CD4-positive, alpha-beta T cell (primary cell): ENCODE data around the gene OXTR. TPM values are rescaled to one million over a fixed set of nuclear protein-coding genes. Genes with fewer than 3 reads are reported as not detected.

ENCODE experiments used
- ATAC-seq: fragments of 200-7000 bp; cut with Tn5 transposase; one replicate; pipeline ENCODE4 v1.10.0; 2022; ENCODE audit warnings: mild to moderate bottlenecking; ENCODE audit not compliant: poor library complexity
- CTCF ChIA-PET: fragments of 350-600 bp; sonication (Branson Sonifier 250); formaldehyde crosslinking; loops from one replicate; lab custom pipeline; 2021; ENCODE audit warnings: antibody characterized with exemption, inconsistent platforms; lab: Charles Lee
- POLR2A ChIA-PET: fragments of 350-600 bp; sonication (Branson Sonifier 250); formaldehyde crosslinking; loops from one replicate; lab custom pipeline; 2021; ENCODE audit warnings: antibody characterized with exemption, inconsistent platforms; lab: Charles Lee
- DNase-seq, 14 experiments: peaks; one replicate each; pipeline ENCODE4 v3.0.0-alpha.2; 2013 to 2020; ENCODE audit warnings: mixed read lengths in 2 of 14
- H3K27ac ChIP-seq, 2 donors: one replicate each; pipeline versions ENCODE4 v1.5.1 to v1.7.0; 2013; ENCODE audit warnings: low read length in 2 of 2, low read depth in 1 of 2, mild to moderate bottlenecking in 1 of 2
- H3K27me3 ChIP-seq, 2 experiments: 1 replicate in 1 of 2; 2 replicates in 1 of 2; pipeline versions ENCODE4 v1.6.1 to v1.7.0; 2013; ENCODE audit warnings: low read length in 2 of 2, control low read depth in 1 of 2, mild to moderate bottlenecking in 1 of 2, moderate library complexity in 1 of 2; ENCODE audit not compliant: insufficient read depth in 2 of 2, control insufficient read depth in 1 of 2
- H3K36me3 ChIP-seq: one replicate; pipeline ENCODE4 v1.6.1; 2013; ENCODE audit warnings: low read length, control low read depth; ENCODE audit not compliant: insufficient read depth
- H3K4me1 ChIP-seq: one replicate; pipeline ENCODE4 v1.6.1; 2013; ENCODE audit warnings: low read length, control low read depth; ENCODE audit not compliant: insufficient read depth
- H3K4me3 ChIP-seq: one replicate; pipeline ENCODE4 v1.5.1; 2013; ENCODE audit warnings: mild to moderate bottlenecking, low read length, moderate library complexity
- H3K9me3 ChIP-seq, 2 experiments: 1 replicate in 1 of 2; 2 replicates in 1 of 2; pipeline versions ENCODE4 v1.6.1 to v1.7.0; 2013; ENCODE audit warnings: low read length in 2 of 2, mild to moderate bottlenecking in 2 of 2, control low read depth in 1 of 2, moderate library complexity in 1 of 2; ENCODE audit not compliant: control insufficient read depth in 1 of 2, insufficient read depth in 1 of 2
- H3K27ac Mint-ChIP-seq: one replicate; pipeline ENCODE4 v1.8.0; 2020; ENCODE audit warnings: mixed read lengths
- H3K27me3 Mint-ChIP-seq: one replicate; pipeline ENCODE4 v1.8.0; 2021; ENCODE audit warnings: mixed read lengths
- H3K36me3 Mint-ChIP-seq: one replicate; pipeline ENCODE4 v1.8.0; 2021; ENCODE audit warnings: low read depth, mixed read lengths
- H3K4me1 Mint-ChIP-seq: one replicate; pipeline ENCODE4 v1.8.0; 2021; ENCODE audit warnings: low read depth, mixed read lengths
- H3K4me3 Mint-ChIP-seq: one replicate; pipeline ENCODE4 v1.8.0; 2020; ENCODE audit warnings: mild to moderate bottlenecking, mixed read lengths
- H3K9me3 Mint-ChIP-seq: one replicate; pipeline ENCODE4 v1.8.0; 2020; ENCODE audit warnings: mixed read lengths
- intact Hi-C, 2 experiments: fragments of 100-400 bp; cut with DNase I in 1 of 2; cut with micrococcal nuclease in 1 of 2; formaldehyde crosslinking; loops; one replicate each; pipeline versions ENCODE4 v1.15.1 to v1.9.0; 2023 to 2025; cut with DNase I, micrococcal nuclease
- total RNA-seq, 174 experiments: library from RNA in 2 of 174; stranded (reverse) in 2 of 174; gene quantifications; one replicate each; pipeline ENCODE4 v1.2.3 and lab custom pipeline; 2021 to 2026
- TF ChIP-seq, protein P1 (sequence below): fragments of 200-600 bp; IDR thresholded peaks from one replicate; pipeline ENCODE4 v1.8.0; 2022; ENCODE audit warnings: antibody characterized with exemption, mild to moderate bottlenecking

OXTR gene
- total RNA-seq, 2 experiments from 2014 or later = 0.11 to 0.17 TPM

DNA sequence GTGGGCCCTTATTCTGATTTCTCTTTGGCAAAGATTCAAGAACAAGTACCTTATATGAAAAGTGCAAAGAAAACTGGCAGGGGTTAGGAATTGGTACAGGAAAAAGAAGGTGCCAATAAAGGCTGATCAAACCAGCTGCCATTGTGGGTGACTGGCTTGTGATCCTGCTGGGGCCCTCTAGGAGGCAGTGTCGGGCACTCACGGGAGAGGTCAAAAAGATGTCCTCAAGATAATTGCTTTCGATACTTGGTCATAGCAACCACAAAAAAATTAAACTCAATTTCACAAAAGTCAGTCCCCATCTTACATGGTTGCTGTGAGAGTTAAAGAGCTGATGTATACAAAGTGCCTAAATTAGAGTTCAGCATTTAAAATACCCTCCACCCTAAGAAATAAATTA is 66.9 kb downstream of the OXTR start:
- TF ChIP-seq, protein P1, sequence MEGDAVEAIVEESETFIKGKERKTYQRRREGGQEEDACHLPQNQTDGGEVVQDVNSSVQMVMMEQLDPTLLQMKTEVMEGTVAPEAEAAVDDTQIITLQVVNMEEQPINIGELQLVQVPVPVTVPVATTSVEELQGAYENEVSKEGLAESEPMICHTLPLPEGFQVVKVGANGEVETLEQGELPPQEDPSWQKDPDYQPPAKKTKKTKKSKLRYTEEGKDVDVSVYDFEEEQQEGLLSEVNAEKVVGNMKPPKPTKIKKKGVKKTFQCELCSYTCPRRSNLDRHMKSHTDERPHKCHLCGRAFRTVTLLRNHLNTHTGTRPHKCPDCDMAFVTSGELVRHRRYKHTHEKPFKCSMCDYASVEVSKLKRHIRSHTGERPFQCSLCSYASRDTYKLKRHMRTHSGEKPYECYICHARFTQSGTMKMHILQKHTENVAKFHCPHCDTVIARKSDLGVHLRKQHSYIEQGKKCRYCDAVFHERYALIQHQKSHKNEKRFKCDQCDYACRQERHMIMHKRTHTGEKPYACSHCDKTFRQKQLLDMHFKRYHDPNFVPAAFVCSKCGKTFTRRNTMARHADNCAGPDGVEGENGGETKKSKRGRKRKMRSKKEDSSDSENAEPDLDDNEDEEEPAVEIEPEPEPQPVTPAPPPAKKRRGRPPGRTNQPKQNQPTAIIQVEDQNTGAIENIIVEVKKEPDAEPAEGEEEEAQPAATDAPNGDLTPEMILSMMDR = no peak
- no peak overlapping the region for H3K27ac ChIP-seq
- intact Hi-C loops = no loop called here
- H3K36me3 Mint-ChIP-seq = no peaks in the 10 kb centered on the region
- no peak overlapping the region for H3K27ac Mint-ChIP-seq
- H3K4me1 Mint-ChIP-seq = no peaks in the 10 kb centered on the region
- ATAC-seq = no peak
- H3K36me3 ChIP-seq = no peaks in the 10 kb centered on the region
- H3K4me1 ChIP-seq = no peaks in the 10 kb centered on the region
- no peak overlapping the region for H3K4me3 Mint-ChIP-seq
- H3K27me3 Mint-ChIP-seq = no peaks in the 10 kb centered on the region
- ChIA-PET POLR2A (no interaction called here), CTCF (no interaction called here)
- DNase-seq = no peak
- no peak overlapping the region for H3K4me3 ChIP-seq
- peaks cover 0 to 4% of the 10 kb centered on the region in 2 experiments for H3K9me3 ChIP-seq
- peaks cover 0 to 2% of the 10 kb centered on the region in 2 experiments for H3K27me3 ChIP-seq
- H3K9me3 Mint-ChIP-seq = no peaks in the 10 kb centered on the region

Other genes starting within 250 kb of the OXTR start
- not detected for gene SSUH2, start 124.8 kb downstream of the OXTR start, total RNA-seq
- not detected for gene CAV3, start 35.8 kb downstream of the OXTR start, total RNA-seq
- 10 to 100 TPM in 1 of 2 experiments, 1 to 10 TPM in 1; 9.6 to 10.0 TPM for gene RAD18, start 193.9 kb upstream of the OXTR start, total RNA-seq